ENCODE measurements around the gene ARFGEF3.

DNA sequence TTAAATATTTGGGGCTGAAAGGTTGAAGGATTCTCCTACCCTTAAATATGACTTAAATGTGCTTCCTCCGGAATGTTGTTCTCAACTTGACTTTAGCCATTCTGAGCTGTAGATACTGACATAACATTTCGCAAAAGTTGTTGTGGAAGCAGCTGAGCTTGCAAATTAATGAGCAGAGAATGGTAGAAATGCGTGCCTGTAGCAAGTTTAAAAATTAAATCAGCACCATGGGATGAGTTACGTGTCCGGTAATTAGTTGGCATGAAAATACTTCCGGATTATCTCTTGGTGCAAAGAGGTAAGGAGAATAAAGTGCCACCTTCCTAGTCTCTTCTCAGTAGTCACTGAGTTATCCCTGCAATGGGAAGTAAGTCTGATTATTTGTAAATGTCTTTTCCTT, 80.2 kb downstream of the ARFGEF3 start:
- TF ChIP-seq, protein P1, sequence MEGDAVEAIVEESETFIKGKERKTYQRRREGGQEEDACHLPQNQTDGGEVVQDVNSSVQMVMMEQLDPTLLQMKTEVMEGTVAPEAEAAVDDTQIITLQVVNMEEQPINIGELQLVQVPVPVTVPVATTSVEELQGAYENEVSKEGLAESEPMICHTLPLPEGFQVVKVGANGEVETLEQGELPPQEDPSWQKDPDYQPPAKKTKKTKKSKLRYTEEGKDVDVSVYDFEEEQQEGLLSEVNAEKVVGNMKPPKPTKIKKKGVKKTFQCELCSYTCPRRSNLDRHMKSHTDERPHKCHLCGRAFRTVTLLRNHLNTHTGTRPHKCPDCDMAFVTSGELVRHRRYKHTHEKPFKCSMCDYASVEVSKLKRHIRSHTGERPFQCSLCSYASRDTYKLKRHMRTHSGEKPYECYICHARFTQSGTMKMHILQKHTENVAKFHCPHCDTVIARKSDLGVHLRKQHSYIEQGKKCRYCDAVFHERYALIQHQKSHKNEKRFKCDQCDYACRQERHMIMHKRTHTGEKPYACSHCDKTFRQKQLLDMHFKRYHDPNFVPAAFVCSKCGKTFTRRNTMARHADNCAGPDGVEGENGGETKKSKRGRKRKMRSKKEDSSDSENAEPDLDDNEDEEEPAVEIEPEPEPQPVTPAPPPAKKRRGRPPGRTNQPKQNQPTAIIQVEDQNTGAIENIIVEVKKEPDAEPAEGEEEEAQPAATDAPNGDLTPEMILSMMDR (IDR thresholded peaks at IDR 0.05) = no peak
- TF ChIP-seq POLR2A (IDR thresholded peaks at IDR 0.05) (no peak), POLR2AphosphoS5 (IDR thresholded peaks at IDR 0.05) (no peak), EP300 (IDR thresholded peaks at IDR 0.05; ENCODE audit: low read depth) (no peak)
